Cardiac fibroblast (primary cell): ENCODE measurements around the gene MRC2.

Source experiments
- DNase-seq, 2 donors: peaks; one replicate each; pipeline versions ENCODE4 v3.0.0 to v3.0.0-alpha.2; 2010; ENCODE audit warnings: low read depth in 2 of 2
- H3K4me3 ChIP-seq, 2 donors: replicated peaks in 1 of 2; 1 replicate in 1 of 2; 2 replicates in 1 of 2; pipeline ENCODE4 v1.5.1; 2011; ENCODE audit warnings: low read depth in 2 of 2, low read length in 2 of 2, mild to moderate bottlenecking in 2 of 2, moderate library complexity in 1 of 2
- CTCF ChIP-seq: IDR thresholded peaks from one replicate; pipeline ENCODE4 v1.5.1; 2011; ENCODE audit warnings: low read depth, mild to moderate bottlenecking, low read length, inconsistent platforms

The MRC2 gene

GRCh38 chr17:62705778-62706597 lies 78.5 kb downstream of the MRC2 start:
- peak overlapping the region in 1 of 2 donors; percentile 55 for H3K4me3 ChIP-seq
- no peak for TF ChIP-seq CTCF
- DNase-seq, result peak; percentile 36 to 41

GRCh38 chr17:62706598-62707424 lies 79.3 kb downstream of the MRC2 start:
- TF ChIP-seq CTCF, result no peak
- H3K4me3 ChIP-seq, result no peak overlapping the region
- DNase-seq, result no peak

GRCh38 chr17:62707425-62707739 lies 79.9 kb downstream of the MRC2 start:
- no peak for TF ChIP-seq CTCF
- no peak for DNase-seq
- no peak overlapping the region for H3K4me3 ChIP-seq

- H3K4me3 ChIP-seq, result no peak overlapping the region
- DNase-seq, result no peak
- no peak for TF ChIP-seq CTCF
These were observed 81.1 kb downstream of the MRC2 start for GRCh38 chr17:62708587-62708986.

GRCh38 chr17:62712171-62712581 lies 84.7 kb downstream of the MRC2 start:
- TF ChIP-seq CTCF, result no peak
- no peak overlapping the region for H3K4me3 ChIP-seq
- DNase-seq, result no peak

DNA sequence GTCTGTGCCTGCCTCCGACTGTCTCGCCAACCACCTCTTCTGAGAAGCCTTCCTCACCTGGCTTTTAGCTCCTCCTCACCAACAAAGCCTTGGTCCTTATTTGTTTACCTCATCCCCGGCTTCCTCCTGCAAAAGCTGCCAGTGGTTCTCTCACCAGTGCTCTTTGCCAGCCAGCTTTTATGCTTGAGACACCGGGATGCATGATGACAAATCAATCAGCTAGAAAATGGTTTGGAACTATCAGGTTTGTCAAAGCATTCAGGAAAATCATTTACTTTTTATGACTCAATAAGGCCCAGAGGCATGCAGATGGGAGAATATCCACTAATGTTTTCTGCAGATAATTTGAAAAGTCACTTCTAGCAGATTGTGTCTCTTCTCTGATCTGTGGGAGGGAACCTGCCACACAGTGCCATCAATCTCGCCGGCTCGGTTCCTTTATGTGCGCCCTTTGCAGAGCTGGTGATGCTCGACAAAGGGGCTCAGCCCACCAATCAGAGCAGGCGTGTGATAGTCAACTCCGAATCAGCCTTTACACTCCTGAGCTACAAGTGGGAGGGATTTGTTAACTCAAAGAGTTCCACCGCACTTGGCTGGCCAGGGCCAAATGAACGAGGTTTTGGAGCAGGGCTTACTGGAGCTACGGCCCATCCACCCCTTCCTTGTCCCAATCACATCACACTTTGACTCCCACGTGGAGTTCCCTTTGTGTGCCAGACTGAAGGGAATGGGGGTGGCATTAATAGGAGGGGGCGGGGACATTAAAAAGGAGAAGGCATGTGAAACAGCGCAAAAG lies 85.8 kb downstream of the MRC2 start:
- TF ChIP-seq CTCF, result no peak
- no peak overlapping the region for H3K4me3 ChIP-seq
- DNase-seq, result no peak
